Astrocyte of the cerebellum (primary cell): ENCODE results near the gene MYO18A.

ENCODE experiments used
- DNase-seq: peaks from one replicate; pipeline ENCODE4 v3.0.0-alpha.2; 2011; ENCODE audit warnings: low read depth
- H3K4me3 ChIP-seq: 2 replicates; pipeline ENCODE4 v1.5.1; 2011; ENCODE audit warnings: mild to moderate bottlenecking, low read depth, low read length, moderate library complexity
- in situ Hi-C: cut with HindIII; loops from 2 replicates; pipeline ENCODE4 v1.10.0; 2017; ENCODE audit warnings: low sequenced_read_pairs
- TF ChIP-seq, protein P1 (sequence below): IDR thresholded peaks from 2 replicates; pipeline ENCODE4 v1.5.1; 2012; ENCODE audit warnings: low read length, low read depth, moderate library complexity, mild to moderate bottlenecking; ENCODE audit errors: missing control alignments

Gene MYO18A

GRCh38 chr17:29031488-29031887, 148.7 kb downstream of the MYO18A start:
- TF ChIP-seq, protein P1, sequence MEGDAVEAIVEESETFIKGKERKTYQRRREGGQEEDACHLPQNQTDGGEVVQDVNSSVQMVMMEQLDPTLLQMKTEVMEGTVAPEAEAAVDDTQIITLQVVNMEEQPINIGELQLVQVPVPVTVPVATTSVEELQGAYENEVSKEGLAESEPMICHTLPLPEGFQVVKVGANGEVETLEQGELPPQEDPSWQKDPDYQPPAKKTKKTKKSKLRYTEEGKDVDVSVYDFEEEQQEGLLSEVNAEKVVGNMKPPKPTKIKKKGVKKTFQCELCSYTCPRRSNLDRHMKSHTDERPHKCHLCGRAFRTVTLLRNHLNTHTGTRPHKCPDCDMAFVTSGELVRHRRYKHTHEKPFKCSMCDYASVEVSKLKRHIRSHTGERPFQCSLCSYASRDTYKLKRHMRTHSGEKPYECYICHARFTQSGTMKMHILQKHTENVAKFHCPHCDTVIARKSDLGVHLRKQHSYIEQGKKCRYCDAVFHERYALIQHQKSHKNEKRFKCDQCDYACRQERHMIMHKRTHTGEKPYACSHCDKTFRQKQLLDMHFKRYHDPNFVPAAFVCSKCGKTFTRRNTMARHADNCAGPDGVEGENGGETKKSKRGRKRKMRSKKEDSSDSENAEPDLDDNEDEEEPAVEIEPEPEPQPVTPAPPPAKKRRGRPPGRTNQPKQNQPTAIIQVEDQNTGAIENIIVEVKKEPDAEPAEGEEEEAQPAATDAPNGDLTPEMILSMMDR = no peak
- in situ Hi-C loops = no loop called here
- DNase-seq = no peak
- no peak overlapping the region for H3K4me3 ChIP-seq

DNA sequence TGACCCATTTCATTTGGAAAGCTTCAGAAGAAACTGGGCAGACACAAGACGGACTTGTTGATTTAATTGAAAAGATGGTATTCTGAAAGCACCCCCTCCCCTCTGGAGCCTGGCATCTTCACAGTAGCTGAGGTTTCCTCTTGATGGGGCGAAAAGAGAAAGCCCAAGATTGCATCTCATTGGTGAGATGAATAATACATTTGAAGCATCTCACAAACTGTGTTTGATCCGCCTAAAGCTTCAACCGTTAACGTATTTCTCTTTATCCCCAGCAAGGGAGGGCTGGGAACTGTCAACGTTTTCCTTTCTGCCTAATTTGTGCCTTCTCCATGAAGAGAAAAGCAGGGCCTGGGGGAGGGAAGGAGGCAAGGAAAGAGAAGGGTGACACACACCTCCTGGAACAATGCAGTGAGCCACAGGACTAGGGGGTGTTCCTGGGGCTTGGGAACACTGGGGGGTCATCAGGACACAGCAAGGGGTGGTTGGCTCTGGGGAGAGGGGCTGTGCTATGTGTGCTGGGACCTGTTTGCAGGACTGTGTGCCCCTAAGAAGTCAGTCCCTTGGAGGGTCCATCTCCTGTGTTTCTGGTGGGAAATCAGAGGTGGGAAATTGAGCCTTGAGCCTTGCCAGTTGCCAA, 155.8 kb downstream of the MYO18A start:
- TF ChIP-seq, protein P1 = no peak
- in situ Hi-C loops = no loop called here
- no peak overlapping the region for H3K4me3 ChIP-seq
- no peak for DNase-seq

GRCh38 chr17:29022074-29022473, 158.1 kb downstream of the MYO18A start:
- no peak for DNase-seq
- H3K4me3 ChIP-seq = no peak overlapping the region
- in situ Hi-C loops = no loop called here
- TF ChIP-seq, protein P1 = no peak

- no peak overlapping the region for H3K4me3 ChIP-seq
- TF ChIP-seq, protein P1 = no peak
- no peak for DNase-seq
- in situ Hi-C loops = no loop called here
Measured at GRCh38 chr17:29021226-29021625, 159.0 kb downstream of the MYO18A start.
